ENCODE results near the gene RNF141.

Gene RNF141

GRCh38 chr11:10478574-10479550 is 62.1 kb downstream of the RNF141 start:
- no peak for DNase-seq

DNA sequence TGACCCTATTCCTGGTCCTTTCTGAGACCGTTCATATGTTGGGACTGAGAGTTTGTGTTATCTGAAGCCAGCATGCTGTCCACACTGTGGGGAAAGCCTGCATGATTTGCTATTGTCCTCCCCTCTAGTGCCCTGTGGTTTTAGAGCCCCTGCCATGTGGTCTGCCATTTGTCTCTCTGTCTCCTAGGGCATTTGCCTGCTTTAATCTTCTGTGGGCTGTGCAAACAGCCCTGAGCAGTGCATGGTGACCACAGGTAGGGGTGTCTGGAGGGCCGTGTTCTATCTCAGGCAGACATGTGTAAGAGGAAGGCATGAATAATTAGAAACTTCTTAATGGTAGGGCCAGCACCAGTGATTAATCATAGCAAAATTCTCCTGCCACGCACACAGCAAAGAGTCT is 62.9 kb downstream of the RNF141 start:
- DNase-seq, result no peak

GRCh38 chr11:10477690-10478046 is 63.3 kb downstream of the RNF141 start:
- no peak for DNase-seq

DNA sequence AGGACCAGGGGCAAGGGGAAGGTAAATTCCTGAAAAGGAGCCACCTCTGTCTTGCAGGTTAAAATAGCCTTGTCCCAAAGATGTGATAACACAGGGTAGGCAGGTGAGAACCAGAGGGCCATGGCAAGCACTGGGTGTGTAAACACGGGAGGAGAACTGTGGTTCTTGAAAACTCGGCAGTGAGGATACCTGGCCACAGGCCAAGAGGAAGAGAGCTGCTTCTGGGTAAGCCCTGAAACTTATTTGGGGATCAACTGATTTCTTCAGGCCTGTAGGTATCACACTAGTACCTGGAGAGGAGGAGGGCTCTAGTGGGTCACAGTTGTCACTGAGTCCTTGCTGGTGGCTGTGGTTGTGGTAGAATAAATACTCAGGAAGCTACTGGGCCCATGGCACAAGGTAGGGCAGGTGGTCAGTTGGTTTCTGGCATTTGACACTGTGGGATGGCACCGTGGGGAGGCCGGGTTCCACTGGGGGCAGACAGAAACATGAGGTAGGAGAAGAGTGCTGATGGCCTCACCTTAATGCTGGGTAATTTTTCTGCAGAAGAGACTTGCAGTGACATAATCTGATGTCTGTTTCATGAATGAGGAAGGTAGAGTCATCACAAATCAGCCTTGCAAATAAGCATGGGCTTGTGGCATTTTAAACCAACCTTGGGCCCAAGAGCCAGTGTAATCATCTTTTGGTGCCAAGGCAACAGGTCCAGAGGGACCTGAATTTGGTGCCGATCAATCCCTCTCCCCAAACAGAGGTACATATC is 63.9 kb downstream of the RNF141 start:
- DNase-seq, result no peak

GRCh38 chr11:10476342-10476741 is 64.6 kb downstream of the RNF141 start:
- DNase-seq, result no peak

DNA sequence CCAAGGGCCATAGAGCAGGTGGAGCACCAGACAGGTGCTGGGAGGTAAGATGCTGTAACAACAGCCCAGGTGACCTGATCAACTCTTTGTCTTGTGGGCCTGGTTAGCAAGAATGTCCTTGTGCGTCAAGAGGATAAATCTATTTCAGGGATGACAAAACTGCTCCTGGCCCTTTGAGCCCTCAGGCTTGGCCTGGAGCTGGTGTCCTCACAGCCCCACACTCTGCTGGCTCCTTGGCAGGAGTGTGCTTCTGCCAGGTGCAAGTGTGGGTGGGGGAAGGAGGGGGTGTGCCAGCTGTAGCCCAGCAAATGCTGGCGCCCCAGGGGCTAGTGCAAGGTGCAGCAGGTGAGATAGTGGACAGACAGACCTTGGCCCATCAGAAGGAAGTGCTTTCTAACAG is 66.4 kb downstream of the RNF141 start:
- DNase-seq, result no peak

- no peak for DNase-seq
Observed at GRCh38 chr11:10473371-10473770, 67.6 kb downstream of the RNF141 start.

DNA sequence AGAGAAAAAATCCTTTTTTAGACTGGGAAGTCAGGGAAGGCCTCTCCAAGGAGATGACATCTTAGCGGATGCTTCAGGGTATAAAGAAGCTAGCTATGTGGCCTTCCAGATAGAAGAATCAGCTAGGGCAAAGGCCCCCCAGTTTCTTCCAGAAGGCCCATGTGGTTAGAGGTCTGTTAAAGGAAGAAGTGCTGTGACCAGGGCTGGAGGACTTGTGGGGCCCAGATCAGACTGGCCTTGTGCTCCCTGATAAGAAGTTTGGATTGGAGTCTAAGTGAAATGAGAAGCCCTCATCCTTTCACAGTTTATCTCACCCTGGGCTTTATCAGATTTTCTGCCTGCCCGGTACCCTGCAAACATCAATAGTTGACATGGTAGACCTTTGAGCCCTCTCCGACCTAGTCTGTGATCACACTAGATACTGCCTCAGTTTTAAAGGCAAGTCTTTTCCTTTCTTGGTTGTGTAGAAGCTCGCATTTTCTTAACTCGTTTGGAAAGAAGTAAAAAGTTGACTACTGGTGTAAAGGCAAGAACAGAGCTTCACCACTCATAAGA is 78.2 kb downstream of the RNF141 start:
- DNase-seq, result no peak

Data from AML-193 (cell line).